GM21576 (cell line): ENCODE results near the gene MXI1.
"Not testable (repeated sequence)": the region's sequence is repeated elsewhere in the genome, so short reads cannot be mapped to it uniquely, and the experiment has no call there.

Experiments used
- ATAC-seq: cut with Tn5 transposase; IDR thresholded peaks from one replicate; pipeline ENCODE4 v1.9.1; 2021; ENCODE audit warnings: mild to moderate bottlenecking, moderate library complexity; ENCODE audit not compliant: unreplicated experiment

Gene MXI1

GRCh38 chr10:110311357-110311949 lies 104.0 kb downstream of the MXI1 start:
- ATAC-seq = no peak

- no peak for ATAC-seq
Observed at GRCh38 chr10:110312206-110312605, 104.8 kb downstream of the MXI1 start.

GRCh38 chr10:110313674-110314073 lies 106.3 kb downstream of the MXI1 start:
- ATAC-seq = no peak

GRCh38 chr10:110317866-110318850 lies 110.8 kb downstream of the MXI1 start:
- ATAC-seq = no peak

GRCh38 chr10:110321869-110322620 lies 114.6 kb downstream of the MXI1 start:
- no peak for ATAC-seq

- no peak for ATAC-seq
Observed at GRCh38 chr10:110323503-110323902, 116.1 kb downstream of the MXI1 start.

GRCh38 chr10:110324201-110324804 lies 116.9 kb downstream of the MXI1 start:
- peak; percentile 51 for ATAC-seq

GRCh38 chr10:110324805-110325280 lies 117.4 kb downstream of the MXI1 start:
- ATAC-seq = peak; percentile 51

GRCh38 chr10:110326351-110327032 lies 119.1 kb downstream of the MXI1 start:
- no peak for ATAC-seq

GRCh38 chr10:110327262-110327914 lies 120.0 kb downstream of the MXI1 start:
- ATAC-seq = no peak

- ATAC-seq = no peak
Observed at GRCh38 chr10:110330675-110331074, 123.3 kb downstream of the MXI1 start.

- not testable (repeated sequence) for ATAC-seq
Observed at GRCh38 chr10:110331226-110331795, 123.9 kb downstream of the MXI1 start.

- ATAC-seq = no peak
Observed at GRCh38 chr10:110334061-110334656, 126.8 kb downstream of the MXI1 start.

GRCh38 chr10:110335314-110336064 lies 128.1 kb downstream of the MXI1 start:
- ATAC-seq = no peak

GRCh38 chr10:110336111-110336721 lies 128.8 kb downstream of the MXI1 start:
- no peak for ATAC-seq
